Daoy (cell line): ENCODE data around the gene ELMO1. TPM values are rescaled to one million over a fixed set of nuclear protein-coding genes. Genes with fewer than 3 reads are reported as not detected.

Source experiments
- DNase-seq: peaks from one replicate; pipeline ENCODE4 v3.0.0-alpha.2; 2015; ENCODE audit warnings: low read depth
- total RNA-seq: library from RNA; depleted of rRNA; stranded (reverse); fragments of >200 nt; shearing (Covaris generic); gene quantifications from 2 replicates; pipeline ENCODE4 v1.2.3, GENCODE V29; 2014

Gene ELMO1
- total RNA-seq, 1 experiment from 2014 or later = 7.0 TPM

DNA sequence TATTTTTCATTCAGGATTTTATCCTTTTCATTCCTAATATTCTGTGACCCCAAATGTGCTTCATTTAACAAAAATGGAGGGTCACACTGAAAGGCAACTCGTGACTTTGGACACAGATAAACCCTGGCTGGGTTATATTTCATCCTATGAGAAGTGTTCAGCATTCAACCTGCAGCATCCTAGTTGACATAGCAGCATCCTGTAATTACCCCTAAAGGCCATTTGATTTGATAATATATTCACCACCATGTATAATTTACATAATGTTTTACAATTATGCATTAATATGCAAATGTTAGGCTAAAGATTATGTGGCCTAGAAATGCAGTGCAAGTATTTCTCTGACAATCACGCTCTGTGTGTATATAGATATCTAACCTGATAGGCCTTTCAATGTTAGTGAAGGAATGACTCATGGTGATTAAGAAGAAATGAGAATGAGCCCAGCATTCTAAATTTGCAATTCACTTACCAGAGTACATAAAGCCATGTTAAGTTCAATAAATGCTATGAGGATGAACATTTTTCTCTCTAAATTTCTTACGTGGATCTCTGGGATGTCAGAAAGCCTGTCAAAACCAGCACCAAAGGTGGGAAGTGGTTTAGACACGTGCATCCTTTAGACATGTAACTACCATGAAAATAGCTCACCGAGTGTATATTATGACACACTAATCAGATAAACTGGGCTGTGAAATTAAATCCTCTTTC, 386.7 kb downstream of the ELMO1 start:
- DNase-seq = peak; percentile 19

DNA sequence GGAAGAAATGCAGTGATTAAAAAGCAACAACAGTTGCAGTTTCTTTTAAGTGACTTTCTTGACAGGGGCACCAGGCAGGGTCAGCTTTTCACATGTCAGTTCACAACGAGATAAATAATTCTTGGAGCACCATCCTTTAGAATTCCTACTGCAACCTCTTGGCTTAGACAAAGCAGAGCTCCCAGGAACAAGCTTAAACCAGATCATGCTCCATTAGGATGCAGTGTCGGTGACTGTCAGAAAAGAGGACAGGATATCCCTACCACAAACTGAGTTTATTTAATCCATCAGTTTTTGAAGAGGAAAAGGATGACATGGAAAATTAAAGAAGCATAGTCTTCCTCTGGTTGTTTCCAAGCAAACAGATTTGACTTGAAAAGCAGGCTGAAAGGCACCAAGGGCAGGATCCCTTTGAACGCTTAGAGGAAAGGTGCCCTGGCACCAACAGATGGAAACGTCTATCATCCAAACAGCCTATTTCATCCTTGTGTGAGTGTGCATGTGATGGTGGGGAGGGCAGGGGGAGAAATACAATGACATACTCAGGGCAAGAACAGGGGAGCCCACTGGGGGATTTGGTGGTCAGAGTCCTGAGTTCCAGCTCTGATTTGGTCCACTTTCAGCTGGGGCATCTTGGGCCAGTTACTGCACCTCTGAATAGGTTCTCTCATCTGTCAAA, 392.3 kb downstream of the ELMO1 start:
- no peak for DNase-seq

DNA sequence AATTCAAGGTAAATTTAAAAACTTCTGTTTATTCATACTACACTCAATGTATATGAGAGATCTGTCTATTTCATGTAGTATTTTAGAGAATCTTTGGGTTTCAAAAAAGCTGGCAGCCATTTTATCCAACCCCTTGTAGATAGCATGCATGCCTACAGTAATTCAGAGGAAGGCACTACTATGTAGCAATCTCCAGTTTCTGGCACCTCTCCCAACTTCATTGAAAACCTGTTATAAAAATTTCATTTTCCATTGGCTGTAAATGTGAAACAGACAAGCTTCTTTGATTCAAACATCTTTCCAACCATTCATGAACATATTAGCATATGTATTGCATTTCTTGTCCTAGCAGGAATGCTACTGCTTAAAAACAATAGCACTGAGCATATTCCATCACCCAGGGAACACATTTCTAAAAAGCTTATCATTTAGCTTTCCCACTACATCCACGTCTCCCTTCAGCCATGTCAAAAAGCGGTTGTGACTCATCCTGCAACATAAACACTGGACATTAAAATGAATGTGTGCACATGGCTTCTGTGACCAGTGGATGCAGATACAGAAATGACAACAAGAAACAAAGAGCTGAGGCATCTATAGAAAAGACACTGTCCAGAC, 393.9 kb downstream of the ELMO1 start:
- DNase-seq = peak; percentile 49

DNA sequence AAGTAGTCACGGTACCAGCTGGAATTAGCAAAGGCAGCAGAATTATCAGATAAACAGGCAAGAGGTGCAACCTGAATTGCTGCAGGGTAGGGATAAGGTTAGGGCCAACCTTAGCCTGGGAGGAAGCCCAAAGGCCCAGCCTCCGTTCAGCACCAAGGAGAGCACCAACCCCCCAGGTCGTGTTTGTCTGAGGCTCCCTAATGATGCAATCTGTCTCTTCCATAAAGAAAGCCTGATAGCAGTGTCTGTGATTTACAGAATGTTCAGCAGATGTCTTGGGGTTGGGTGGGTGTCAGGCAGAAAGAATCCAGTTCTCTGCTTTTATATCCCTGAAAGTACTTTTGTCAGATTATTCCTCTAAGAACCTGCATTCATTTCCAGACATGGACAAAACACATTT, 396.0 kb downstream of the ELMO1 start:
- peak; percentile 73 for DNase-seq

DNA sequence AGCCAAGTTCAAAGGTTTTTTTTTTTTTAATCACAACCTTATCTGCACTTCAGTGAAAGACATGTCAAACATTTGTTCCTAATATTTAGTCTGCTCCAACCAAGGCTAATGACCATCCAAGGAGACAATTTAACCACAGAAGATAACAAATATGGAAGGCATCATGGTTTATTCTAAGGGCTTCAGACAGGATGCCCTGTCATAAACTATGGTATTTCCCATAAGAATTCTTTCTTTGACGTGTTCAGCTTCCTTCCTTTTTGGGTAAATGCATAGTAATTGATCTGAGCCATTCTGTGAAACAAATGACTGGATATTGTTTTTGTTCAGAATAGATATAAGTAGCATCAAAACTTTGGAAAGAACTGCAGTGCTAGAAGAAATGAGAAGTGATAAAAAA, 397.9 kb downstream of the ELMO1 start:
- DNase-seq = no peak

DNA sequence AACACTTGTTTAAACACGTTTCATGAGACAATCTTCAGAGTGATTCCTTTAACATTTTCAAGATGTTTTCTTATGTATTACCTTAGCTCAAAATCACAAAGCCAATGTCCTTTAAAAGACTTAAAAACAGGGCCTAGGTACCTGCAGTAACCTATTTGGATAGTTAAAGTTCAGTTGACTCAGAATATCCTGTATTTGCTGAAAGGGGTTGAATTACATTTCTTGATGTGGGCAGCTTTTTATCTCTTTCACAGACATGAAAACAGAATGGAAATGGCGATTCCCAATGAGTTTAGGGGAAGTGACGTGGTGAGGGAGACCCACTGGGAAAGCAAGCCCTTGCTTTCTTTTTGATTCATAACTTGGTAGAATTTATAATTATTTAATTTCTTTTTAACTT, 400.0 kb downstream of the ELMO1 start:
- no peak for DNase-seq

DNA sequence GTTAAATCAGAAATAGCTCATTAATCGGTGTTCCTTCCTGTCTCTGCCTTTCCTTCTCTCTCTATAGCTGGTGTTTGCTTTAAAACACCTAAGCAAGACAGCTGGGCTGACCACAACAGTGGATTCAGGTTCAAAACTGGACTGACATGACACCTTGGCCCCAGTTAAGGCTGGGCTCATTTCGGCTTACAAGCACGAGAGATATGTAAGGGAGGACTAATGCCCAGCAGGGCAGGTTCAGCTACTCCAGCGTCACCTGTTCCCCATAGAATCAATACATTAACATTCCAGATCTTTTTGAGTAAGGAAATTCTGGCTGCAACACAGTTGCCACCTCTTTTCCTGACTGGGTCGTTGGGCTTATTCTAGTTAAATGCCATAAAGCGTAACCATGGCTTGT, 401.4 kb downstream of the ELMO1 start:
- no peak for DNase-seq

DNA sequence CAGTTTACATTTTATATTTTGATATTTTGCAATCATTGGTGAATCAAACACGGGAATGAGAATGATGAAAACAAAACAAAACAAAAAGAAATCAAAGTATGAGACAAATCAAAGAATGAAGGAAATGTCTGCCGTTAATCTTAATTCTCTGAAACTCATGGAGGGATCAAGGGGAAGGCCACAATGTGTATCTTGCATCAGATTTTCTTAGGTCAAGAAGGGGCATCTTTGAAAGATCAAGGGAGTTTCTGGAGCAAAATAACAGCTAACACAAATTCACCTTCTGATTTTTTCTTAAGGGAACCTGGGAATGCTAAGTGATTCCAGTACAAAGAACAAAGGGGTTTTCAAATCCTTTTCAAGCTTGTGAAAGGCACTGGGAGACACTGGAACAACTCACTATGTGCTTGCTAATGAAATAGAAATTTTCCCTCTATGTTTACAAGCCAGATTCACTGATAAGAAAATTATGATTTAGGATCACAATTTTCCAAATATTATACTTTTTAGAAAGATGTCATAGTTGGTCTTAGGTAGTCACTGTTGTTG, 402.1 kb downstream of the ELMO1 start:
- no peak for DNase-seq

DNA sequence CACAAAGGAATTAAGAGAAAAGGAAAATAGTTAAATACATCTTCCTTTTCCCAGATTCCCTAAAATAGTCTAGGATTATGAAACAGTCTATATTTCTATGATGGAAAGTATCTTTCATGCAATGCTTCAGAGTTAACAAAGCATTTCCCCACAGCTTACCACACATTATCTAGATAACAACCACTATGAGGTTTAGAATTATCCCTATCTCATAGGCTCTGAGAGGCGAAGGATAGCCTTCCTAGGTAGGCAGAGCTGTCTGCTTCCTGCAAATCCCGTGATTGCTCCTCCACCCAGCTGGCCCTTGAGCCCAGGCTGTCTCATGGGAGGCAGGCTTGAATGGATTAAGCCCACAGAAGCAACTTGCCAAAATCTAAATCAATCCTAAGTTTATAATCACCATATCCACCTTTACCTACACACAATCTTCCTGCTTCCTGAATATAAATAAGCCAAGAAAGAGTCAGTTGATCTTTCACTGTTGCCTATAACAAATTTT, 402.9 kb downstream of the ELMO1 start:
- DNase-seq = no peak

DNA sequence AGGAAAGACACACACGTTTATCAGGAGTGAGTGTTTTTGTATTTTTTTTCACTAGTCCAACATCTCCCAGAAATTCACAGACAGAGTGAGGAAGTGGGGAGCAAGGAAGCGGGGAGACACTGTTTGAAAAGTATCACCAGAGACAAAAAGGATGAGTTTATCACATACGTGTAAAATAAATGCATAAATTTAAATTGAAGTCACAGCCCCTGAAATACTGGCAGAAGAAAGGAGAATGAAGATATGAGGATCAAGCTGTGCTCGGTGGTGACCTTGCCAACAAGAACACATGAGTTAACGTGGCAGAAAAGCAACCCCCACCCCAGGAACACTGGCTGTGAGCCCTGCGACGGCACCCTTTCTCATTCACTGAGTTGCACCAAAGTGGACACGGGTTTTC, 407.2 kb downstream of the ELMO1 start:
- DNase-seq = no peak

DNA sequence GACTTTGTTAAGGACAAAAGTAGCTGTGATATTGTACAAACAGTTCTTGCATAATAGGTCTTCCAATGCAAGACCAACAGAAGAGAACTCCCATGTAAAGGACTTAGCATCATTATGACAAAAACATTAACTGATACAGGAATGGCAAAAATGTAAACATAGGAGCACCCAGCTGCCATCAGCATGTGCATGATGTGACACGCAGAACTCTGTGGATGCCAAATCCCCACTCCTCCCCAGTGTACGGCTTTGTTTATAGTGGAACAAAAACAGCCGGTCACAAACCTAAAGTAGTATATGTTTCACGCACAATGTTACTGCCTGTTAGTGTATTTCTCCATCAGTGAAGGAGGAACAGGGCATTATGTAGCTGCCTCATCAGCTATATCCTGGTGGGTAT, 408.3 kb downstream of the ELMO1 start:
- DNase-seq = no peak

DNA sequence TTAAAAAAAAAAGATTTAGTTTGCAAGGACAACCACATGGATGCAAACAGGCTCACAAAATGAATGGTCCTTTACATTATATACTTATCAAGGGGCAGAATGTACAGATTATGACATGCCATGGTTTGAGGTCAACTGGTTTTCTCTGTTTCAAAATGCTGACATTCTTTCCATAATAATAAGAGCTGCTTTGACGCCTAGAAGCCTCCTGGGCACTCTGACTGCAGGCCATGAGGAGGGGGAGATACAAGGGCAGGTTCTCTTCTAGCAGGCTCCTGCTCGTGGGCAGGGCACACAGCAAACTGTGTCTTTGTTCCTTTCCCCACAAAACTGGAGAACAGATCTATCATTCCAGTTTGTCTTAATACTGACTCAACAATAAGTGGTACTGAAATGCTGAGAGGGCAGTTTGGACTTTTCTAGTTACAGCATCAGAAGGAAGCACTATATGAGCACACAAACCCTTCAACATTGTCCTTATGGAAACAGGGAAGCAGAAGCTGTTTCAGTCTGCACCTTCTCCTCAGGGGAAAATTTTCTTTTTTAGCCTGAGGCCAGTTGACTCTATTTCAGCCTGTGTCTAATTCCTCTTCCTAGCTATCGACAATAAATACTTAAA, 409.4 kb downstream of the ELMO1 start:
- DNase-seq = no peak

DNA sequence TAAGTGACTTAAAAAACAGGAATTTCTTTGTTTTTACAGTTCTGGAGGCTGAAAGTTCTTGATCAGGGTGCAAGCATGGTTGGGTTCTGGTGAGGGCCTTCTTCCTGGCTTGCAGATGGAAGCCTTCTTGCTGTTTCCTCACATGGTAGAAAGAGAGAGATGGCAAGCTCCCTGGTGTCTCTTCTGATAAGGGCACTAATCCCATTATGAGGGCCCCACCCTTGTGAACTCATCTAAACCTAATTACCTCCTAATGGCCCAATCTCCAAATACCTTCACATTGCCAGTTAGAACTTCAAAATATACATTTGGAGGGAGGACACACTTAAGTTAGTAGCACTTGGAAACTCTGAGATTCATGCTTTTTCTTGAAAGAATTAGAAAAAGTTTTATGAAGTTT, 410.0 kb downstream of the ELMO1 start:
- DNase-seq = no peak

DNA sequence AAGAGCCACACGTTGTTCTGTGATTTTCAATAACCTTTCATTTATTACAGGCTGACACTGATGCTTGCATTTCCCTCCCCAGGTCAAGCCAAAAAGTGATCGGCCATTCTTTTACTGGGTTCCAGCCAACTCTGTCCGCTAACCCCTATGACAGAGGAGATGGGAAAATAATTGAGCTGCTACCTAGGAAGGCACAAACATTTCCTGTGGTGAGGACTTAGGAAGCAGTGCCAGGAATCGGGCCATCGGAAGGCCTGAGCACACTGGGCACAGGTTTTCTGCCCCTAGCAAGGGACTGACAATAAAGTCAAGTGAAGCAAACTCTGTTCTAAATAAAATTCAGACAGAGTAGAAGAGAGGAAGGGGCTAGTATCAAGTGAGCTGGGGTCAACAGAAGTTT, 411.4 kb downstream of the ELMO1 start:
- no peak for DNase-seq

DNA sequence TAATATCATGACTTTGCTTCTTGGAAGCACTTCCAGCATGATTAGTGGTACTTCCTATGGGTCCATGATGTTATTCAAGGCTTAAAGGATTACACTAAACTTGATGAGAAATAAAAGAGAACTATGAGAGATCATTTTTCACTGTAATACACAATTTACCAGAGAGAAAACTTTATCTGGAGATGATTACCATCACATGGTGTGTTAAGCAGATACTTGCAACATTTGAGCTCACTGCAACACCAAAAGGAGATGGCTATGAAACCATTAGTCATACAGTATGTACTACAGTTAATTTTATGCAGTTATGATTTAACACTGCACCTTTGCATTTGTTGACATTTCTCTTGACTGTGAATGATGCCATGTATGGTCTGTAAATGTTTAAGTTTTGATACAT, 413.0 kb downstream of the ELMO1 start:
- no peak for DNase-seq

DNA sequence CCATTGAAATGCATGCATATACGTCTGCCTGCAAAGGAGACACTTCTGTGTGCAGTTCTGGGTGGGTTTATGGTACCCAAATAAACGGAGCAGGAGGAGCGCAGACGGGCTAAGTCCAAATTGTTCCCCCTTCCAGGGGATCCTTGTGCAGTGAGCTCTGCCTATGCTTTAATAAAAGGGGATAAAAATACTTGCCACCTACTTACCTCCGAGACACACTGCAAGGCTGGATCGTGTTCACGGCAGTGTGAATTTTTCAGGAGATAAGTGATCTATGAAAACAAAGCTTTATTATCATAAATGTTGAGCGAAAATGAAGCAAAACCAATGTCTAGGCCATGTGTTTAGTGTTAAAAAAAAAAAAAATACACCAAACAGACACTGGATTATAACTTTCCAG, 415.5 kb downstream of the ELMO1 start:
- no peak for DNase-seq

DNA sequence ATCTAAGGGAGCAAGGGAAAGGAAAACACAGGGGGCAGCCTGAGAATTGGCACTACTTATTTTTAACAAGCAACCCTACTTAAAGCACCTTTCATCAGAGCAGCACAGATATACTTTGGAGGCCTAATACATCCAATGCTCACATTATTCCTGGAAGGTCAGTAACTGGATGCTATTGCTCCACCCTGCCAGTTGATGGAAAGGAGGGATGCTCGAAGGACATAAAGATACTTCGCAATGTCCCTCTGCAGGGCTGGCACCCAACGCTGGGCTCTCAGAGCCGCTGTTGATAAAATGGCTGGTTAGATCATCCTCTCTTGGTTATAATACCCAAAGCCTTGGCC, 416.4 kb downstream of the ELMO1 start:
- no peak for DNase-seq

DNA sequence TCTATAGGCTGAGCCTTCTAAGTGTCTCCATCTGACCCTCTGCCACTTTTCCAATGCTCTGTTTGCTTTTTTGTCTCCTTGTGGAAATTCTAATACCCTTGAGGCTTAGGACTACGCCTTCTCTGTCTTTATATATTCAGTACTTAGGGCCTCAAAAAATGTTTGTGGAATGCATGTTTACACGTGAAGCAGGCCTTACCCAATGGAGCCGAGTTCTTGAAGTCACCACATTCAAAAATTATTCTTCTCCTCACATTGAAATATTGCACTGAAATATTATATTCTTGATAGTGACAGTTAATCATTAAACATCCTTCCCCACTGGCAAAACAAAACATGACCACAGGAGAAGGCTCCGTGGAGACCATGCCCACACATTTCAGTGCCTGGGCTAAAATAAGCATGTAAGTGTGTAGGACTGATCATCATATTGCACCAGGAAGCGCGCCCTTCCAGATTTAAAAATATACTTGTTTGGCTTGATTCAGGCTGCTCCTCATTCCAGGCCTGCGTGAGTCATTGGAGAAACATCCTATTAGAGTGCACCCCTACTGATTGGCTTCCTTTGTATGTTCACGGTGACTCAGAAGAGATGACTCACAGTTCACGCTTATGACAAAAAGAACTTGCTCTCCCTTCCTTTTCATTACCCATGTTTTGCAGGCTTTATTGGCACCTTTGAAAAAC, 416.9 kb downstream of the ELMO1 start:
- peak; percentile 100 for DNase-seq

DNA sequence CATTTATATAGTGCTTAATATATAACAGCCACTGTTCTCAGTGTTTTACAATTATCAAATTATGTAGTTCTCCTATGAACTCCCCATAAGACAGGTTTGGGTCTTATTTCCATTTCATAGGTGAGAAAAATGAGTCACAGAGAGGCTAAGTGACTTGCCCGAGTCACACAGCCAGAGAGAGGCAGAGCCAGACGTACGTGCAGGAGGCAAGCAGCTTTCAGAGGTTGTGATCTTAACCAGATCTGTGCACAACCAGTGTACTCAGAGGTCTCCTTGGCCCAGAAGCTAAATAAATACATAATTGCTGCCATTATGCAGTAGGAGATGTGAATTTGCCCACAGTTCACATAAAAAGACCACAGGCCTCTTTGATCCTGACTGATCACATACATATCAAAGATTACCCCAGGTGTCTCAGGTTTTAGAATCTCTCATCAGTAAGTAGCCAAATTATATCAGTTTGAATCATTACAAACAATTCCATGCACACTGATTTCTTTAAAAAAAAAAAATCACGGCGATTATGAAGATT, 419.7 kb downstream of the ELMO1 start:
- no peak for DNase-seq

DNA sequence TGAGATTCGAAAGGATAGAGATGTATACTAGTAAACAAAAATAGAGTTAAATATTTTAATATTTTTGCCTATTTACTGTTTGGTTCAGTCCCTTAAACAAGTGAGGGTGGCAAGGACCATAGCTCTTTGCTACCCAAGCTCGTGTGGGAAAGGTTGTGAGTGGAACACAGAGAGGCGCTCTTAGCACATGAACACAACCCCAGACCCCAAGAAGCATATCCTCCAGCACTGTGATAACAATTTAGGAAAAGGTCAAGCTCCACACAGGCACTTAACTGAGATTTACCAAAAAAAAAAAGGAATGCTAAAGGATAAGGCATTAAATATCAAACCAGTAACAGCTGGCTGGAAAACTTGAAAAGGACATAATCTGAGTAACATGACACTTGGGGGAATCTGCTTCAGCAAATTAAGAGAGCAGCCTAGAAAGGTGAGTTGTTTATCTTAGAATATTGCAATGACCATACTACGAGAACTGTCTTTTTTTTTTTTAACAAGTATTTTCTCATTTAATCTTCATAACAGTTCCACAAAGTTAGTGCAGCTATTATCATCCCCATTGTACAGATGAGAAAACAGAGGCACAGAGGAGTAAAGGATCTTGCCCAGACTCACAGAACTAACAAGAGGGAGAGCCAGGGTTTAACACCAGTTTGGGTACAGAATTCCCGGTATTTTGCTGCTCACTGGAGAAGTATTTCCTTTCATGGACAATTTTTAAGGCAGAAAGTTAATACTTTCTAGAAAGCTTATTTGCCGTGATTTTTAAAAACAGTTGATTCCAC, 420.9 kb downstream of the ELMO1 start:
- DNase-seq = peak; percentile 15

DNA sequence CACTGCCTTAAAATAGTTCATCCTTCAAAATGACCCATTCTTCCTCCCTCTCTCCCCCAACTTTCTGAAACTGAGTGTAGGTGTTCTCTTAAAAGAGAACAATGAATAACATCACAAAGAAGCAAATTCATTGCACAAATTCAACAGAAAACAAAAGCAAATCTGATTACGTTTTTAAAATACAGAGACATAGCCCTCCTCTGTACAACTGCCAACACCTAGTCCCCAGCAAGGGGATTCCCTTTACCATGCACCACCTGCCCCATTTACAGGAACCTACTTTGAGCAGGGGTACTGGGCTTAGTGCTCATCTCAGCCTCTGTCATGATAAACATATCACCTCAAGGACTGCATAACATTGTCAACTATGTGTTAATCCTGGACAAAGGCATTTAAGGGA, 421.6 kb downstream of the ELMO1 start:
- DNase-seq = no peak
